HG03045 (cell line): ENCODE results near the gene OR4A5.
"Not testable (repeated sequence)": the region's sequence is repeated elsewhere in the genome, so short reads cannot be mapped to it uniquely, and the experiment has no call there.

Experiments
- ATAC-seq: cut with Tn5 transposase; IDR thresholded peaks from one replicate; pipeline ENCODE4 v1.9.1; 2021; ENCODE audit warnings: mild to moderate bottlenecking, moderate library complexity; ENCODE audit not compliant: unreplicated experiment

Gene OR4A5, protein sequence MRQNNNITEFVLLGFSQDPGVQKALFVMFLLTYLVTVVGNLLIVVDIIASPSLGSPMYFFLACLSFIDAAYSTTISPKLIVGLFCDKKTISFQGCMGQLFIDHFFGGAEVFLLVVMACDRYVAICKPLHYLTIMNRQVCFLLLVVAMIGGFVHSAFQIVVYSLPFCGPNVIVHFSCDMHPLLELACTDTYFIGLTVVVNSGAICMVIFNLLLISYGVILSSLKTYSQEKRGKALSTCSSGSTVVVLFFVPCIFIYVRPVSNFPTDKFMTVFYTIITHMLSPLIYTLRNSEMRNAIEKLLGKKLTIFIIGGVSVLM

DNA sequence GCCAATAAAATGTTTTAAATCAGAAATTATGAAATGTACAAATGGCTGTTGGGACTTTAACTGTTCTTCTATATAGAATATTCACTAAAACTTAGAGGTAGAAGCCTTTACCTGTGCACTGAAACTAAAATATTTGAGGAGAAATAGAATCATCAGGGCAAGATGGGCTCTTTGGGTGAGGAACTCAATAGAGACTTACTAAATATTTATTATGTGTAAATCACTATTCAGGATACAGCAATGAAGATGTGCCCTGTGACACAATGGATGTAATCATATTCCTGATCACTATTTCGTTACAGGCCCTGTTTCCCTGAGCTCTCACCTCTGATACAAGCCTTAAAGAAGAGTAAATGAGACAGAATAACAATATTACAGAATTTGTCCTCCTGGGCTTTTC, at the start of gene OR4A5:
Gene OR4A5 (plus strand): TSS at position 301 of the 400 bp plus-strand sequence. CDS start 53 bp downstream, at position 354.
- not testable (repeated sequence) for ATAC-seq

DNA sequence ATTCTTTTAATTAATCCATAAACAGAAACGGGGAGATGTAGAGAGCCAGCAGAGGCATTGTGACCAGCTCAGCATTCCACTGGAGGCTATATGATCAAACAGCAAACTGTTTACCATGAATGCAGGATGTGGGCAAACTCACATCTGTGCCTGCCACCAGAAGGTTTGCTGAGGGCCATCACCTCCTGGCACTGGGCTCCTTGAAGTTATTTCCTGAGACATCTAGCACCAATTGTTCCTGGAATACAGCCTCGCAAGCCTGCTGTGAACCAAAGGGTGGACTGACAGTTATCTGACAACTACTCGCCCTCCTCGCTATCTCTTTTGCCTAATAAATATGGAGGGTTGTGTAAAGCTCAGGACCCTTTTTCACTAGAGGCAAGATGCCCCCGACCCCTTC, 13.5 kb downstream of the OR4A5 start:
- ATAC-seq: not testable (repeated sequence)
